Large intestine (tissue), 3 donors: ENCODE measurements around the gene ADGRV1. TPM values are rescaled to one million over a fixed set of nuclear protein-coding genes. Genes with fewer than 3 reads are reported as not detected.
A peak's percentile ranks its signal among the peaks of the same experiment; 100 is the strongest.
"Not testable (repeated sequence)": the region's sequence is repeated elsewhere in the genome, so short reads cannot be mapped to it uniquely, and the experiment has no call there.

Experiments used
- DNase-seq, 2 donors: peaks; one replicate each; pipeline versions ENCODE4 v3.0.0 to v3.0.0-alpha.2; 2013
- H3K27ac ChIP-seq: one replicate; pipeline ENCODE4 v1.5.1; 2013; ENCODE audit warnings: low read length
- H3K27me3 ChIP-seq: 2 replicates; pipeline ENCODE4 v1.6.1; 2013; ENCODE audit warnings: low read length; ENCODE audit not compliant: control insufficient read depth, insufficient read depth
- H3K36me3 ChIP-seq: 2 replicates; pipeline ENCODE4 v1.6.1; 2013; ENCODE audit warnings: low read length; ENCODE audit not compliant: control insufficient read depth, insufficient read depth
- H3K4me1 ChIP-seq: one replicate; pipeline ENCODE4 v1.6.1; 2013; ENCODE audit warnings: low read length; ENCODE audit not compliant: control insufficient read depth, insufficient read depth
- H3K4me3 ChIP-seq: one replicate; pipeline ENCODE4 v1.5.1; 2013; ENCODE audit warnings: low read length
- H3K9me3 ChIP-seq: one replicate; pipeline ENCODE4 v1.6.1; 2013; ENCODE audit warnings: mild to moderate bottlenecking, low read depth, low read length, moderate library complexity; ENCODE audit not compliant: control insufficient read depth
- WGBS: methylation state at CpG from one replicate; pipeline ENCODE4 v1.1.5; 2013; ENCODE audit warnings: low lambda C conversion rate; ENCODE audit not compliant: insufficient coverage; 5-methylcytosine and 5-hydroxymethylcytosine counted together
- polyA plus RNA-seq: library from polyadenylated mRNA; unstranded; fragments of 120-200 nt; gene quantifications from one replicate; pipeline ENCODE4 v1.2.1, GENCODE V29; 2013

ADGRV1 gene
- polyA plus RNA-seq, 1 donor: 3.0 TPM

- Histone ChIP-seq H3K27ac (no peak overlapping the region), H3K4me1 (no peaks in the 10 kb centered on the region)
- no CpG with 5 or more reads among the region's 2 CpGs for WGBS
Observed at GRCh38 chr5:91049800-91050199, 491.2 kb downstream of the ADGRV1 start.

GRCh38 chr5:91052411-91052810 is 493.8 kb downstream of the ADGRV1 start:
- H3K36me3 ChIP-seq, H3K4me3 ChIP-seq, H3K27ac ChIP-seq, H3K27me3 ChIP-seq, DNase-seq, H3K9me3 ChIP-seq, H3K4me1 ChIP-seq: not testable (repeated sequence)
- no CpG with 5 or more reads among the region's 8 CpGs for WGBS

More at GRCh38 chr5:91049800-91050199, 491.2 kb downstream of the ADGRV1 start:
- Histone ChIP-seq H3K4me3 (no peak overlapping the region), H3K9me3 (no peaks in the 10 kb centered on the region), H3K36me3 (no peaks in the 10 kb centered on the region), H3K27me3 (no peaks in the 10 kb centered on the region)
- DNase-seq: no peak

GRCh38 chr5:91052977-91053740 is 494.6 kb downstream of the ADGRV1 start:
- WGBS: 43% methylated on average over 2 of the region's 4 CpGs
- Histone ChIP-seq H3K27ac (no peak overlapping the region), H3K4me3 (no peak overlapping the region), H3K36me3 (no peaks in the 10 kb centered on the region), H3K4me1 (peaks cover 3% of the 10 kb centered on the region), H3K9me3 (no peaks in the 10 kb centered on the region), H3K27me3 (no peaks in the 10 kb centered on the region)
- peak in 1 of 2 donors; percentile 7 for DNase-seq

GRCh38 chr5:91053741-91054025 is 495.1 kb downstream of the ADGRV1 start:
- H3K27ac ChIP-seq: no peak overlapping the region
- DNase-seq: no peak
- WGBS: no CpG with 5 or more reads among the region's 1 CpG
- H3K4me3 ChIP-seq: no peak overlapping the region
- H3K9me3 ChIP-seq: no peaks in the 10 kb centered on the region
- no peaks in the 10 kb centered on the region for H3K27me3 ChIP-seq
- no peaks in the 10 kb centered on the region for H3K36me3 ChIP-seq
- H3K4me1 ChIP-seq: peaks cover 6% of the 10 kb centered on the region

GRCh38 chr5:91058155-91058554 is 499.6 kb downstream of the ADGRV1 start:
- H3K4me3 ChIP-seq: no peak overlapping the region
- H3K36me3 ChIP-seq: no peaks in the 10 kb centered on the region
- H3K27me3 ChIP-seq: no peaks in the 10 kb centered on the region
- peaks cover 6% of the 10 kb centered on the region for H3K4me1 ChIP-seq
- no peak overlapping the region for H3K27ac ChIP-seq
- 40% methylated on average over 1 of the region's 1 CpG for WGBS
- H3K9me3 ChIP-seq: no peaks in the 10 kb centered on the region
- DNase-seq: no peak

- no peaks in the 10 kb centered on the region for H3K36me3 ChIP-seq
- no peak overlapping the region for H3K27ac ChIP-seq
- no peaks in the 10 kb centered on the region for H3K27me3 ChIP-seq
- WGBS: no CpG with 5 or more reads among the region's 4 CpGs
- H3K4me1 ChIP-seq: peaks cover 6% of the 10 kb centered on the region
- peak; percentile 63 to 81 for DNase-seq
- H3K9me3 ChIP-seq: no peaks in the 10 kb centered on the region
- no peak overlapping the region for H3K4me3 ChIP-seq
Observed at GRCh38 chr5:91058575-91058974, 500.0 kb downstream of the ADGRV1 start.

GRCh38 chr5:91059409-91059808 is 500.8 kb downstream of the ADGRV1 start:
- DNase-seq: no peak
- H3K4me1 ChIP-seq: peaks cover 6% of the 10 kb centered on the region
- no peaks in the 10 kb centered on the region for H3K9me3 ChIP-seq
- no peak overlapping the region for H3K27ac ChIP-seq
- H3K36me3 ChIP-seq: no peaks in the 10 kb centered on the region
- no CpG with 5 or more reads among the region's 1 CpG for WGBS
- H3K4me3 ChIP-seq: no peak overlapping the region
- no peaks in the 10 kb centered on the region for H3K27me3 ChIP-seq

- WGBS: no CpG with 5 or more reads among the region's 2 CpGs
Observed at GRCh38 chr5:91061094-91061493, 502.5 kb downstream of the ADGRV1 start.

GRCh38 chr5:91061946-91062562 is 503.5 kb downstream of the ADGRV1 start:
- WGBS: no CpG with 5 or more reads among the region's 2 CpGs
- Histone ChIP-seq H3K27me3 (no peaks in the 10 kb centered on the region), H3K36me3 (no peaks in the 10 kb centered on the region), H3K4me3 (no peak overlapping the region), H3K9me3 (no peaks in the 10 kb centered on the region), H3K4me1 (peaks cover 6% of the 10 kb centered on the region), H3K27ac (no peak overlapping the region)
- DNase-seq: no peak

More at GRCh38 chr5:91061094-91061493, 502.5 kb downstream of the ADGRV1 start:
- DNase-seq: no peak
- no peaks in the 10 kb centered on the region for H3K27me3 ChIP-seq
- no peak overlapping the region for H3K27ac ChIP-seq
- peaks cover 6% of the 10 kb centered on the region for H3K4me1 ChIP-seq
- H3K9me3 ChIP-seq: no peaks in the 10 kb centered on the region
- H3K36me3 ChIP-seq: no peaks in the 10 kb centered on the region
- H3K4me3 ChIP-seq: no peak overlapping the region

- H3K9me3 ChIP-seq, H3K4me3 ChIP-seq, H3K27me3 ChIP-seq, H3K4me1 ChIP-seq, H3K36me3 ChIP-seq, H3K27ac ChIP-seq, DNase-seq: not testable (repeated sequence)
- WGBS: 80% methylated on average over 1 of the region's 9 CpGs
Observed at GRCh38 chr5:91063098-91063690, 504.6 kb downstream of the ADGRV1 start.
